ENCODE data around the gene CDC20B.

Gene CDC20B

DNA sequence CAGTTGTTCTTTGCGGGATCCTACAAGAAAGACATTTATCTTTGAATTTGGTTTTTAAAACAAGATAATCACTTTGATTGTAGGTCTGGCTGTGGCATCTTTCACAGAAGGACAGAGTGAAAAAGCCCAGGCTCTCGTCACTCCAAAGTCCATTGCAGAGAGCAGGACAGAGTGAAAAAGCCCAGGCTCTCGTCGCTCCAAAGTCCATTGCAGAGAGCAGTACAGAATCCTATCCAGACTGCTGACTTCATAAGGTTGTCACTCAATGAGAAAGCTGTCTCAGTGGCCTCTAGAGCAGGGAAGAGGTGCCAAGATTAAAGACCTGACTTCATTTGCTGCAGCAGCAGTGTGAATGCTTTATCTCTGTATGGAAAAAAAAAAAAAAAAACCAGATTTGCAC is 29.4 kb downstream of the CDC20B start:
- H3K4me3 ChIP-seq (ENCODE audit: low read depth, low read length) = no peak overlapping the region
- TF ChIP-seq, protein P1, sequence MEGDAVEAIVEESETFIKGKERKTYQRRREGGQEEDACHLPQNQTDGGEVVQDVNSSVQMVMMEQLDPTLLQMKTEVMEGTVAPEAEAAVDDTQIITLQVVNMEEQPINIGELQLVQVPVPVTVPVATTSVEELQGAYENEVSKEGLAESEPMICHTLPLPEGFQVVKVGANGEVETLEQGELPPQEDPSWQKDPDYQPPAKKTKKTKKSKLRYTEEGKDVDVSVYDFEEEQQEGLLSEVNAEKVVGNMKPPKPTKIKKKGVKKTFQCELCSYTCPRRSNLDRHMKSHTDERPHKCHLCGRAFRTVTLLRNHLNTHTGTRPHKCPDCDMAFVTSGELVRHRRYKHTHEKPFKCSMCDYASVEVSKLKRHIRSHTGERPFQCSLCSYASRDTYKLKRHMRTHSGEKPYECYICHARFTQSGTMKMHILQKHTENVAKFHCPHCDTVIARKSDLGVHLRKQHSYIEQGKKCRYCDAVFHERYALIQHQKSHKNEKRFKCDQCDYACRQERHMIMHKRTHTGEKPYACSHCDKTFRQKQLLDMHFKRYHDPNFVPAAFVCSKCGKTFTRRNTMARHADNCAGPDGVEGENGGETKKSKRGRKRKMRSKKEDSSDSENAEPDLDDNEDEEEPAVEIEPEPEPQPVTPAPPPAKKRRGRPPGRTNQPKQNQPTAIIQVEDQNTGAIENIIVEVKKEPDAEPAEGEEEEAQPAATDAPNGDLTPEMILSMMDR (IDR thresholded peaks at IDR 0.05; ENCODE audit: low read depth, low read length) = no peak
- TF ChIP-seq MYC (IDR thresholded peaks at IDR 0.05; ENCODE audit: low read depth, low read length) = no peak
- TF ChIP-seq POLR2A (IDR thresholded peaks at IDR 0.05; ENCODE audit: extremely low read depth, insufficient read length) = no peak
- TF ChIP-seq, protein P2, sequence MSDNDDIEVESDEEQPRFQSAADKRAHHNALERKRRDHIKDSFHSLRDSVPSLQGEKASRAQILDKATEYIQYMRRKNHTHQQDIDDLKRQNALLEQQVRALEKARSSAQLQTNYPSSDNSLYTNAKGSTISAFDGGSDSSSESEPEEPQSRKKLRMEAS (IDR thresholded peaks at IDR 0.05; ENCODE audit: low read depth, low read length) = no peak
- DNase-seq (ENCODE audit: low read depth) = no peak

DNA sequence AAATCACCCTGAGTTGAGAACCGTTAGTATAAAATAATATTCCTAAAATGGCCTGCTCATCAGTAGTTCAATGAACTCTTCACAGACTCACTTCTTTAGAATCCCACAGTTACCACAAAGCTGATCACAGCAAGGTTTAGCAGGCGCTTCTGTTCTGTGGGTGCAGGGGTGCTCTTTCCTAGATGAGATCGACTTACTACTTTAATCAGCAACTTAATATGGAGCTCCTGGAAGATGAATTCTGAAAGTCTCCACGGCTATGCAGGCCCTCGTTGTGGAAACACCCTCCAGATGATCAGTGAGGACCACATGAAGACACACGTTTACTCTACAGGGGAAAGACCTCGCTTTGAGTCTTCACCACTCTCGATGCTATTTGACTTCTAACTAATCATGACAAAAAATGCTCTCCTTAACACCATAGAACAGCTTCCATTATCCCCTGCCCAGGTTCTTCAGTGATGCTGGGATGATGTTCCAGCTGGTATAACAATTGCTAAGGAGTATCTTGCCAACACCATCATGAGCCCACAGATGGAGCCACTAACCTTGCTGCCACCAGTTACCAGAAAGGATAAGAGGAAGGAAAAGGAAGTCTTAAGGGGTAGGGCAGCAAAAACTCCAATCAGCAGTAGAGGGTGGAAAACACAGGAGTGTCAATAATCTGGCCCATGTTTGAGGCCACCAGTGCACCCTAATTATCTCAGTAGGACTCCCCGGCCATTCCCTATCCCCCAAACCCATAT is 30.9 kb downstream of the CDC20B start:
- no peak for DNase-seq (ENCODE audit: low read depth)
- TF ChIP-seq, protein P2 (IDR thresholded peaks at IDR 0.05; ENCODE audit: low read depth, low read length) = no peak
- no peak for TF ChIP-seq POLR2A (IDR thresholded peaks at IDR 0.05; ENCODE audit: extremely low read depth, insufficient read length)
- TF ChIP-seq, protein P1 (IDR thresholded peaks at IDR 0.05; ENCODE audit: low read depth, low read length) = no peak
- TF ChIP-seq MYC (IDR thresholded peaks at IDR 0.05; ENCODE audit: low read depth, low read length) = no peak

DNA sequence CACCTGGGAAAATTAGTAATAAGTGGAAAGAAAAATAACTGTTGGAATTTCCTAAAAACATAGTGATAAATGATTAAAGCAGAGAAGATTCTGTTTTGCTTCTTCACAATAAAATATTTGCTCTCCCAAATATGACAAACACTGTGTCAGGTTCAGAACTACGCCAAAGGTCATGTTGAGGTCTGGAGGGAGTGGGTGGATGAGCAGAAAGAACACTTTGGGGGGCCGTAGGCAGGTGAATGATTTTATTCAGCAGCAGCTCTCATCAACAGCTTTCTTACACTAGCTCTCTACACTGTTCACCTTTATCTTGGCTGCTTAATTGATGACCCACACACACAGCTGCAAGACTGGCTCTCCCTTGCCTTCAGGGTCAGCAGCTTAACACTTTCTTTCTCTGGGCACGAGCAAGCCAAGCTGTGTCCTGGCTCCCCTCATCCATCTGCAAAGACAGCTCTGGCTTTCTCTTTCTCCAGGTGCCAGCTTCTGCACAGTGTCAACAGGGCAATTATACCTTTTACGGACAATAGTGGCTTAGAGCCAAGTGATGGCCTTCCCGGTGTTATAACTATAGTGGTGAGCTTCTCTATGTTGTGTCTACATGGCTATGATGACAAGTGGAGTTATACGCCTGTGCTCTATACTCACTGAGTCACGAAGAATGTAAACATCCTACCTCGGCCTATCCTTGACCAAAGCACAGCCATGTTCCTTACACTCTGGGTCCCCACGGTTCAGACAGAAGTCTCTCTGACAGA is 31.9 kb downstream of the CDC20B start:
- no peak for DNase-seq (ENCODE audit: low read depth)
- TF ChIP-seq, protein P2 (IDR thresholded peaks at IDR 0.05; ENCODE audit: low read depth, low read length) = no peak
- no peak for TF ChIP-seq MYC (IDR thresholded peaks at IDR 0.05; ENCODE audit: low read depth, low read length)
- TF ChIP-seq, protein P1 (IDR thresholded peaks at IDR 0.05; ENCODE audit: low read depth, low read length) = no peak
- no peak for TF ChIP-seq POLR2A (IDR thresholded peaks at IDR 0.05; ENCODE audit: extremely low read depth, insufficient read length)

More for the DNA sequence above, 30.9 kb downstream of the CDC20B start:
- no peak overlapping the region for H3K4me3 ChIP-seq (ENCODE audit: low read depth, low read length)

DNA sequence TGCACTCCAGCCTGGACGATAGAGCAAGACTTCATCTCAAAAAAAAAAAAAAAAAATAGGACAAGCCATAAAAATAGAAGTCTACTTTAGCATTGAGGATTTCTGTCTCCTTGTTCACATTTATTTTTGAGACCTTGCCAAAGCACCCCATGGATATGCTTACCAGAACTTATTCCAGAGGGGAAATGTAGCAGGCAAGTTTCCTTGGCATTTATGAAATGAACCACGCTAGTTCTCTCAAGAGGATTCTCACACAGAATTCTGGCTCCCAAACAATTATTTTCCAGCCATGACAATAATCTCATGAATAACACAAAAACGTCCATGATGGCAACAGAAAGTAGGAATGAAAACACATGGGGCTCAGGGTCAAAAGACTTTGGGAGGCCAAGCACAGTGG is 36.5 kb downstream of the CDC20B start:
- TF ChIP-seq, protein P1 (IDR thresholded peaks at IDR 0.05; ENCODE audit: low read depth, low read length) = no peak
- TF ChIP-seq, protein P2 (IDR thresholded peaks at IDR 0.05; ENCODE audit: low read depth, low read length) = no peak
- no peak for TF ChIP-seq POLR2A (IDR thresholded peaks at IDR 0.05; ENCODE audit: extremely low read depth, insufficient read length)
- no peak for TF ChIP-seq MYC (IDR thresholded peaks at IDR 0.05; ENCODE audit: low read depth, low read length)
- DNase-seq (ENCODE audit: low read depth) = no peak
- no peak overlapping the region for H3K4me3 ChIP-seq (ENCODE audit: low read depth, low read length)

More for the DNA sequence above, 31.9 kb downstream of the CDC20B start:
- H3K4me3 ChIP-seq (ENCODE audit: low read depth, low read length) = no peak overlapping the region

DNA sequence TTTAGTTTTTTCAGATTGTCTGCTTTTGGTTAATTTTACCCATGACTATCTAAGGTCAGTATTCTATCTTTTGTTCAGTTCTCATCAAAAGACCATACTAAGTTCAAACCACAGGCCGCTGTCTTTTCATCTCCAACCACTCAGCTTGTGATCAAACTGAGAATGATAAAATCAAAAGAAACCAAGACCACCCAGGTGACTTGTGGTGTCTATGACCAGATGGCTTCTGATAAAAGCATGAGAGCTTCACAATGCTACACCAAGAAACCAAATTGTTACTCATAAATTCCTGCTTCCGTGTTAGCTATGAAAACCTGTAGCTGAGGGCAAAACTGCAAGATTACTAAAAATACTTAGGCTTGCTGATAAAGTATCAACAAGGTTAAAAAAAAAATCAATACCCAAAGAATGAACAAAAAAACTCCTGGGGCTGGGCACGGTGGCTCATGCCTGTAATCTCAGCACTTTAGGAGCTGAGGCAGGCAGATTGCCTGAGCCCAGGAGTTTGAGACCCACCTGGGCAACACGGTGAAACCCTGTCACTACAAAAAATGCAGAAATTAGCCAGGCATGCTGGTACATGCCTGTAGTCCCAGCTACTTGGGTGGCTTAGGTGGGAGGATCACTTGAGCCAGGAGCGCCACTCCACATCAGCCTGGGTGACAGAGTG is 38.8 kb downstream of the CDC20B start:
- no peak overlapping the region for H3K4me3 ChIP-seq (ENCODE audit: low read depth, low read length)
- TF ChIP-seq POLR2A (IDR thresholded peaks at IDR 0.05; ENCODE audit: extremely low read depth, insufficient read length) (no peak), MYC (IDR thresholded peaks at IDR 0.05; ENCODE audit: low read depth, low read length) (no peak)
- TF ChIP-seq, protein P1 (IDR thresholded peaks at IDR 0.05; ENCODE audit: low read depth, low read length) = no peak
- TF ChIP-seq, protein P2 (IDR thresholded peaks at IDR 0.05; ENCODE audit: low read depth, low read length) = no peak
- no peak for DNase-seq (ENCODE audit: low read depth)
